ENCODE data around the gene AFAP1L2.

AFAP1L2 gene

GRCh38 chr10:114258274-114258840, 145.9 kb downstream of the AFAP1L2 start:
- no peak for DNase-seq

GRCh38 chr10:114257498-114257897, 146.8 kb downstream of the AFAP1L2 start:
- no peak for DNase-seq

GRCh38 chr10:114256822-114257221, 147.5 kb downstream of the AFAP1L2 start:
- DNase-seq, result no peak

- DNase-seq, result no peak
Observed at GRCh38 chr10:114256008-114256765, 148.1 kb downstream of the AFAP1L2 start.

GRCh38 chr10:114255227-114255626, 149.1 kb downstream of the AFAP1L2 start:
- no peak for DNase-seq

GRCh38 chr10:114252883-114253282, 151.4 kb downstream of the AFAP1L2 start:
- DNase-seq, result no peak

GRCh38 chr10:114252092-114252491, 152.2 kb downstream of the AFAP1L2 start:
- no peak for DNase-seq

GRCh38 chr10:114250716-114251115, 153.6 kb downstream of the AFAP1L2 start:
- no peak for DNase-seq

GRCh38 chr10:114250236-114250635, 154.1 kb downstream of the AFAP1L2 start:
- no peak for DNase-seq

- no peak for DNase-seq
Observed at GRCh38 chr10:114246679-114247305, 157.5 kb downstream of the AFAP1L2 start.

GRCh38 chr10:114245121-114245791, 159.0 kb downstream of the AFAP1L2 start:
- DNase-seq, result no peak
